WERI-Rb-1 (cell line): ENCODE measurements around the gene IGF2R.

Source experiments
- DNase-seq: peaks from one replicate; pipeline ENCODE4 v3.0.0-alpha.2; 2020
- H3K27ac ChIP-seq: fragments of 250-450 bp; sonication (Bioruptor Pico); 2 replicates; pipeline ENCODE4 v1.5.1; 2020; ENCODE audit warnings: mild to moderate bottlenecking, moderate library complexity
- H3K27me3 ChIP-seq: fragments of 250-450 bp; sonication (Bioruptor Pico); 2 replicates; pipeline ENCODE4 v1.5.1; 2021; ENCODE audit warnings: mild to moderate bottlenecking, low read depth, moderate library complexity; ENCODE audit not compliant: insufficient read depth, severe bottlenecking
- H3K36me3 ChIP-seq: fragments of 250-450 bp; sonication (Bioruptor Pico); 2 replicates; pipeline ENCODE4 v1.5.1; 2020; ENCODE audit warnings: mild to moderate bottlenecking, moderate library complexity
- H3K4me3 ChIP-seq: 2 replicates; pipeline ENCODE4 v1.5.1; 2011; ENCODE audit warnings: low read depth, mild to moderate bottlenecking, control low read depth, low read length
- H3K9me3 ChIP-seq: fragments of 250-450 bp; sonication (Bioruptor Pico); 2 replicates; pipeline ENCODE4 v1.5.1; 2021; ENCODE audit warnings: mild to moderate bottlenecking, moderate library complexity; ENCODE audit not compliant: severe bottlenecking
- TF ChIP-seq, protein P1 (sequence below): IDR thresholded peaks from 2 replicates; pipeline ENCODE4 v1.5.1; 2011; ENCODE audit warnings: low read depth, mild to moderate bottlenecking, control low read depth, inconsistent platforms, low read length

IGF2R gene

DNA sequence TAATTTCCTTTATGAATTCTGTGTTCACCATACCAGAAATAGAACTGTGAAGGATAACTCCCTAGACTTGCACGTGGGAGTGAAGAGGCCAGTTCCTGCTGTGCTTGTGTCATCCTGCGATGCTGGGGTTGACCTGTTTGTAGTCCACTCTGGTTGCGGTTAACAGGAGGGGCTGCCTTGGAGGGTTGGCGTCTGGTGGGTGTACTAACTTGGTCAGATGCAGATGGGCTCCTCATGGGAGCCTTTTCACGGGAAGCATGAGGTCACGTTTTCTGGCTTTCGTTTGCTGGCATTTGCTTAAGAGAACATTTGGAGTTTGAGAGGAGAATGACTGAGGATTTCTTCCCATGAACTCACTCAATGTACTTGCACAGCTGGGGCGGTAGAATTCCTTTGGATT lies 41.2 kb downstream of the IGF2R start:
- H3K9me3 ChIP-seq = no peaks in the 10 kb centered on the region
- DNase-seq = no peak
- H3K27ac ChIP-seq = no peak overlapping the region
- TF ChIP-seq, protein P1, sequence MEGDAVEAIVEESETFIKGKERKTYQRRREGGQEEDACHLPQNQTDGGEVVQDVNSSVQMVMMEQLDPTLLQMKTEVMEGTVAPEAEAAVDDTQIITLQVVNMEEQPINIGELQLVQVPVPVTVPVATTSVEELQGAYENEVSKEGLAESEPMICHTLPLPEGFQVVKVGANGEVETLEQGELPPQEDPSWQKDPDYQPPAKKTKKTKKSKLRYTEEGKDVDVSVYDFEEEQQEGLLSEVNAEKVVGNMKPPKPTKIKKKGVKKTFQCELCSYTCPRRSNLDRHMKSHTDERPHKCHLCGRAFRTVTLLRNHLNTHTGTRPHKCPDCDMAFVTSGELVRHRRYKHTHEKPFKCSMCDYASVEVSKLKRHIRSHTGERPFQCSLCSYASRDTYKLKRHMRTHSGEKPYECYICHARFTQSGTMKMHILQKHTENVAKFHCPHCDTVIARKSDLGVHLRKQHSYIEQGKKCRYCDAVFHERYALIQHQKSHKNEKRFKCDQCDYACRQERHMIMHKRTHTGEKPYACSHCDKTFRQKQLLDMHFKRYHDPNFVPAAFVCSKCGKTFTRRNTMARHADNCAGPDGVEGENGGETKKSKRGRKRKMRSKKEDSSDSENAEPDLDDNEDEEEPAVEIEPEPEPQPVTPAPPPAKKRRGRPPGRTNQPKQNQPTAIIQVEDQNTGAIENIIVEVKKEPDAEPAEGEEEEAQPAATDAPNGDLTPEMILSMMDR = no peak
- no peak overlapping the region for H3K4me3 ChIP-seq
- H3K27me3 ChIP-seq = no peaks in the 10 kb centered on the region
- peaks cover 21% of the 10 kb centered on the region for H3K36me3 ChIP-seq

DNA sequence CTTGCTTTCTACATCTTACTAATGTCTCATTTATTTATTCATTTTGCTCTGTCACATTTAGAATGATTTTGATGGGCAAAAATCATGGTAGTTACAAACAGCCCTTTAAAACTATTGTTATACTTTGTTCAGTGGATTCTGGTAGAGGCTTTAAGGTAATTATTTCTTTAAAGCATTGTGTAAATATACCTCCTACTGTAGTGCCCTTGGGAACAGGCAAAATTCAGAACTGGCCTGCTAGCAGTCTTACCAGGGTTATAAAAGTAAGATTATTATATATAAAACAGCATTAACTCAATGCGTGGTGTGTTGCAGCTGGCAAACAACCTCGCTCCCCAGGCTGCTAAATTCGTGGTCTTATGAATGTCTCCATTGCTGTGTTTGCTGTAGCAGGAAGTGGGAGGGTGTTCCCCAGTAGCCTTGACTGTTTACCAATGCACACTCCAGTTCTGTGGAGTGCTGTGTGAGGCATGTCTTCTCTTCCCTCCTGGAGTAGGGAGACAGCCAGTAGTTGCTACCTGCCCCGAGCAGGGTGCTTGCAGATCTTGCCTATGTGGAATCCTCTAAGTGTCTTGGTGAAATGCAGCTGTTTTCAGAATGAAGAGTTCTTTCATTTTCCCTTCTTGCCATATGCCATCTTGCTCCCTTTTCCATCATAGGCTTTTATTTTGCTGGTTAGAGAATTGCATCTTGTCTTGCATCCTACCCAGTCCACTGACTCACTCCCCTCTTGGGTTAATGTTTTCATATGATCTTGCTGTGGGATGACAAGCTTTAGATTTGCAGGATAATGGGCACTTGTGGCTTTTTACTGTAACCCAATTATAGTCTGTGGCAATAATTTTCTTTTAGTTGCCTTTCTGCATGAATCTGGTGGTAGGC lies 45.3 kb downstream of the IGF2R start:
- H3K27ac ChIP-seq = no peak overlapping the region
- H3K4me3 ChIP-seq = no peak overlapping the region
- TF ChIP-seq, protein P1 = no peak
- H3K27me3 ChIP-seq = no peaks in the 10 kb centered on the region
- no peak for DNase-seq
- H3K9me3 ChIP-seq = no peaks in the 10 kb centered on the region
- peaks cover 34% of the 10 kb centered on the region for H3K36me3 ChIP-seq

DNA sequence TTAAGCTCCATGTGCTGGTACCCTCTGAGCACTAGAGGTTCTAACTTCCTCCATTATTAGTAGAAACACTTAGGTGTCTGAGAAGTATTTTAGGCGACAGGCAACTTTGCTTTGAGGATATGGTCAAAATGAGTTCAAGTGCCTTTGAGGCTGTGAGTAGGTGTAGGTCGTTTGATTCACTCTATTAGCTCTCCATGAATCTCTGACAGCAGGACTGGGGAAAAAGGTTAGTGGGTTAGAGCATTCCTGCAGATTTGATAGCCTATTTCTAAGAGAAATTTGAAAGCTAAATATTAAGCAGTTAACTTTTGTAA lies 45.9 kb downstream of the IGF2R start:
- Histone ChIP-seq H3K27me3 (no peaks in the 10 kb centered on the region), H3K36me3 (peaks cover 34% of the 10 kb centered on the region), H3K9me3 (no peaks in the 10 kb centered on the region), H3K27ac (no peak overlapping the region), H3K4me3 (no peak overlapping the region)
- DNase-seq = no peak
- TF ChIP-seq, protein P1 = no peak

DNA sequence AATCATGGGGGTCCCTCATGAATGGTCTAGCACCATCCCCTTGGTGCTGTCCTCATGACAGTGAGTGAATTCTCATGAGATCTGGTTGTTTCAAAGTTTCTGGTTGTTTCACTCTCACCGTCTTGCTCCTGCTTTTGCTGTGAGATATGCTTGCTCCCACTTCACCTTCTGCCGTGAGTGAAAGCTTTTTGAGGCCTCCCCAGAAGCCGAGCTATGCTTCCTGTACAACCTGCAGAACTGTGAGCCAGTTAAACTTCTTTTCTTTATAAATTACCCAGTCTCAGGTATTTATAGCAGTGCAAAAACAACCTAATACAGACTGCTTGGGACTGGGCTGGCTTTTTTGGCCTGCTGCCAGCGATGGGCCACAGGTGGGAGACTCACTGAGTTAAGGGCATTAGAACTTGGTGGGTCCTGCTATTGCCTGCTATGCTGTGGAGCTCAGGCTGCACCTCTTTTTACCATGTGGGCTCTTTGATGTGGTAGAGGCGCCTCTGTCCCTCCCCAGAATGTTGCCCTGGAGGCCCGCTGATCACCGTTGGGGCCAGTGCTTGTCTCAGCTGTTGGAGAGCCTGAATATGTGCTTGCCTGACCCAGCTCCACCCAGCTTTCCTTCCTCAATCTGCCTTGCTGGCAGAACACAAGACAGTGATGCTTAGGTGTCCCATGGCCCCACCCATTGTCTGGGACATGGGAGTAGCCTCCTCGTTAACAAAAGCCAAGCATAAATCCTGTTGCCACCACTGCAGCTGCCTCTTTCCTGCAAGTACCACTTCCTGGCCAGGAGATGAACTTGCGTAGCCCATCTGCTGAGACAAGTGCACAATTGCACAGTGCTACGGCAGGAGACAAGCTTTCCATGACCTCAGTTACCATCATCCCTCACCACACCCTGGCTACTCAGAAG lies 47.1 kb downstream of the IGF2R start:
- Histone ChIP-seq H3K27ac (no peak overlapping the region), H3K27me3 (no peaks in the 10 kb centered on the region), H3K9me3 (no peaks in the 10 kb centered on the region), H3K36me3 (peaks cover 22% of the 10 kb centered on the region), H3K4me3 (no peak overlapping the region)
- TF ChIP-seq, protein P1 = no peak
- DNase-seq = no peak

DNA sequence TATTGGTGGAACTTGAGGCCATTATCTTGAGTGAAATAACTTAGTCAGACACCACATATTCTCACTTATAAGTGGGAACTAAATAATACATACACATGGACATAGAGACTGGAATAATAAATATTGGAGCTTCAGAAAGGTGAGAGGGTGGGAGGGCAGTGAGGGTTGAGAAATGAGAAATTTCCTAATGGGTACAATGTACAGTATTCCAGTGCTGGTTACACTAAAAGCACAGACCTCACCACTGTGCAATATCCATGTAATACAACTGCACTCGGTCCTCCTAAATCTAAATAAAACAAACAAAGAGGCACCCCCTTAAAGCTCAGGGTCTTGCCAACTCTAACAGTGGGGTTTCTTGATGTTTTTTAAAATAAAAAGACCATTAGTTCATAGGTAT lies 53.2 kb downstream of the IGF2R start:
- no peaks in the 10 kb centered on the region for H3K9me3 ChIP-seq
- peaks cover 24% of the 10 kb centered on the region for H3K36me3 ChIP-seq
- TF ChIP-seq, protein P1 = no peak
- H3K27me3 ChIP-seq = no peaks in the 10 kb centered on the region
- H3K27ac ChIP-seq = no peak overlapping the region
- DNase-seq = no peak
- H3K4me3 ChIP-seq = no peak overlapping the region
